SKM-1 (cell line): ENCODE measurements around the gene NRXN2.
"Not testable (repeated sequence)": the region's sequence is repeated elsewhere in the genome, so short reads cannot be mapped to it uniquely, and the experiment has no call there.

Experiments
- DNase-seq: peaks from one replicate; lab custom pipeline; 2025; ENCODE audit not compliant: unreplicated experiment; lab: John Stamatoyannopoulos, UW

NRXN2 gene

DNA sequence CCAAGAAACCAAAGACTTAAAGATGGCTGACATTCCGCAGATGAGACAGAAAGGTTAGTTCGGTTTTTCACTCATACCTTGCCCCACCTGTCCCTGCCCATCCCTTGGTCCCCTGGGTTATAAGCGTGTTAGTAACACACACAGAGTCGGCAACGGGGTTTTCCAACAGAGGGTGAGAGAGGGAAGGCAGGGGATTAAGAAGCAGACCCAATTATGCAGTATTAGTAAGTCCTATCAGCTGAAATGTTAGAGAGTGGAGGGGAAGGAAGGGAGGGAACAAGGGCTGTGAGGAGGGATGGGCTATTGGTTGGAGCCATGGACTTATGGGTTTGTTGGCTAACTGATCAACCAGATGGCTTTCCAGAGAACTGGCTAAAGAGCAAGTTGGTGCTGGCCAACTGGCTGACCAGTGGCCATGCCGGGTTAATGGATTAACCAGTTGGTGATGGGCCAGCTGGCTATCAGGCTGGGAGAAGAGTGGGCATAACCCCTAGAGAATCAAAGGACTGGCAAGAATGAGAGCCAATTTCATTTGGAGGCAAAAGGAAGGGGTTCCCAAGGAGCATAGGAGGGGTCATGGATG lies 45.5 kb downstream of the NRXN2 start:
- no peak for DNase-seq

DNA sequence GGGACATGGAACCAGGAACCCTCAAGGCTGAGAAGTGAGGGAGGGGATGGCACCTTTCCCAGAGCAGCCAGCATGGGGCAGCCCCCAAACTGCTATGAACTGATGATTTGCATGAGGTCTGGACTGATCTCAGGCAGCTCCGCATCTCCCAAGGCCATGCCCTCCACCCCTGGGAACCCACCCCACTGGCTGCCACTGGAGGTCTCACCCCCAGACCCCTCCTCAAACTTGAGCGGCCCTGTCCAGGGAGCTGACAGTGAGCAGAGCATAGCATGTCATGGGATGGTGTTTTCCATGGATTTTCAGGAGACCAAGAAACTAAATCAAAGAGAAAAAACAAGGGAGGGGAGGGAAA lies 46.8 kb downstream of the NRXN2 start:
- no peak for DNase-seq

DNA sequence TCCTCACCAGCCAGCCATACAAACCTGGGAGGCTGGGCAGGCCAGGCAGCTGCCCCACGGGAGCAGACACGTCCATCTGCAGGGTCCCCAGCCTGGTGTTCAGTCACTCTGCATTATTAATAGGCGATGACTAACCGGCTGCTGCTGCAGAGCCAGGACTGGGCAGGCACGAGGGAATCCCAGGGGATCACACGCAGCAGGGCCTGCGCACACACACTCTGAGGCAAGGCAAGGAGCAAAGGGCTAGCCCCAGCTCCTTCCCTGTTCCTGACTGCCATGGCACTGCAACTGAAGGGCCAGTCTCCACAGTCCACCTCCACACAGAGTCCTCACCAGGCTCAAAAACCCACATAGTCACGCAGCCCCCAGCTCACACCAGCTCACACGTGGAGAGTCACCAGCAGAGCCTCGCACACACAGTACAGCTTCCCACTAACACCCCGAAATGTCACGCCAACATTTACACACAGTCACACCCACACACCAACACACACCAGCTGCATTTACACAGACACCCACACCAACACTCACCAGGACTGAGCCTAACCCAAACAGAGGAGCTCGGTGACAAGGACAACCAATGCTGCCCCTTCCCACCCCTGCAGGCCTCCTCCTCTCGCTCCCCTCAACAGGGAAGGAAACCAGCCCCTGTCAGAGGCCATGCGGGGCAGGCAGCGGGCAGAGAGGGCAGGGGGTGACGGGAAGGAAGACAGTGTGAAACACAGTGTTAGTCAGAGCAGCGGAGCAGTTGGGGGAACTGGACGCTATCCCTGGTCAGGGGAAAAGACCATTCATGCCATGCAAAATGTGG lies 47.3 kb downstream of the NRXN2 start:
- DNase-seq = no peak

DNA sequence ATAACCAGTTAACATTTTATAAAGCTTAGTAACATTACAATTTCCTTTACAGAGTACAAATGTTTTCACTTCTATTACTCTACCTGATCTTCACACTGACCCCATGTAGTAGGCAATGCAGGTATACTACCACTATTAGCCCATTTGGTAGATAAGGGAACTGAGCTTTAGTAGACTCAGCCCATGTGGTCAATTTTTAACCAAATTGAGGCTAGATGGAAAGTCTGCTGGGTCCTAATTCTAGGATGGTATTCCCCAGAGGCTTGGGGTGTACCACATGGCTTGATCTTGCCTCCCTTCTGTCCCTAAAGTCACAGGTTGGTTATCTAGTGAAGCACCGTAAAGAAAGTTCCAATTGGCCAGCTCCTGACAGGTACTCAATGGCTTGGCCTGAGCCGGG lies 48.2 kb downstream of the NRXN2 start:
- DNase-seq = no peak

DNA sequence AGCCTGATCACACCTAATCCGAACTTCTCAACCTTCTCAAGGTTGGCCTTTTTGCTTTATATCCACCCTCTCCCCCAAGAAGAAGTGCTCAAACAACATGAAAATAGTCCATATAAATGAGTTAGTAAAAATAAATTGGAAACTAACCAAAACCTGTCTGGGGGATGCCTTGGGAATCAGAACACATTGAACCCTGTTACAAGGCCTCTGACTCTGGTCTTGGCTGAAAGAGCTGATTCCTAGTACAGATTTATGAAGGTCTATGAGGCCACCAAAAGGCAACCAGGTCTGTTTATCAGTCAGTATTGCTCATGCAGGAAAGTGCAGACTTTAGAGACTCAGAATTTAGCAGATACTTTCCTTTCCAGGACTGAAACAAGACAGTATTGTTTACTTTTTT lies 49.7 kb downstream of the NRXN2 start:
- DNase-seq = no peak

DNA sequence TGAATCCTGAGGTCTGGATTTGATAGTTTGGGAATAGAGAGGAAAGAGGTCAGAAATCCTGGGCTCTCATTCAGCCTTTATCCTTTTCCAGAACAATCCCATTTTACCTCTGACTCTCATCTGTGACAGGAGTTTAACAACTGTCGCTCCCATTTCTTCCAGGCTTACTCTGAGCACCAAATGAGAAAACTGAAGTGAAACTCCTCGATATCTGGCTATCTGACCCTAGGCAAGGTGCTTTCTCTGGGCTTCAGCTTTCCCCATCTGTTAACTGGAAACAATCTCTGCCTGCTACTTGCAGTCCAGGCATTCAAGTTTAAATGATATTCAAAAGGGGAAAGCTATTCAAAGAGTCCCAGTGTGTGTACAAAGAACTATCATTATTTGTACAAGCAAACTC lies 50.1 kb downstream of the NRXN2 start:
- no peak for DNase-seq

DNA sequence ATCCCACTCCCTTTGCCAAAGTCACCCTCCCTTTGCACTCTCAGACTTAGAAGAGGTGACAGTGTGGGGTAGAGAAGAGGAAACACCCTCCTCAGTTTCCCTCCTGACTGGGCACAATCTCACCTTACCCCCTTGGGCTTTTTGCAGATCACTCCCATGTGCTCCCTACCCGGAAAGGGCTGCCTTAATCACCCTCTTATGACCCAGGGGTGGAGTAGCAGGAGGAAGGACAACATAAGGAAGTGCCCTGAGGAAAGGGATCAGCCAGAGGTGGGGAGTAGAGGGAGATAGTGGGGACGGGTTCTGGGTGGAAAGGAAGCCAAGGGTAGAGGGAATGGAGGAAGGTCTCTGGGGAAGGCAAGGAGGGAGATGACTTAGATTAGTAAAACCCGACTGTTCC lies 52.0 kb downstream of the NRXN2 start:
- no peak for DNase-seq

DNA sequence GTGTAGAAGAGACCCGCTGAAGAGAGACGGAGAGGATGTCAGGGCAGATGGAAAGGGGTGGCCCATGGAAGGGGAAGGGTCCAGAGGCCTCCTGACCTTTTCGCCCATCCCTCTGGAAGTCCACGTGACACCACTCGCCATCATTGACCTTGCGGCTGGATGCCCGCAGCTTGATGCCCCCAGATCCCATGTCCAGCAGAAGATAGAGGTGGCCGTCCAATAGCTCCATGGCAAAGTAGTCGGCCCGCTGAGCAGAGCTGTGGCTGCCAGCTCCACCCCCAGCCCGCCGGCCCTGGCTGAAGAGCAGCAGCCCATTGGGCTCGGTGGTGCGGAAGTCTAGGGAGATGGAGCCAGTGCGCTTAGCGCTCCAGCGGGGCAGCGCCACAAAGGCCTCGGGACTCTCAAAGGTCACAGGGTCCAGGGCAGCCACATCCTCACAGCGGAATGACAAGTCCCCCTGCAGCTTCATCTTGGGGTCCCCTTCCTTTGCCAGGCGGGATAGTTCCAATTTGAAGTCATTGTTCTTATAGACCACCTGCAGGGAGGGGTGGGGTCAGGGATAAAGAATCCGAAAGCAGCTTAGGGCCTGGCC lies 55.7 kb downstream of the NRXN2 start:
- DNase-seq = no peak

DNA sequence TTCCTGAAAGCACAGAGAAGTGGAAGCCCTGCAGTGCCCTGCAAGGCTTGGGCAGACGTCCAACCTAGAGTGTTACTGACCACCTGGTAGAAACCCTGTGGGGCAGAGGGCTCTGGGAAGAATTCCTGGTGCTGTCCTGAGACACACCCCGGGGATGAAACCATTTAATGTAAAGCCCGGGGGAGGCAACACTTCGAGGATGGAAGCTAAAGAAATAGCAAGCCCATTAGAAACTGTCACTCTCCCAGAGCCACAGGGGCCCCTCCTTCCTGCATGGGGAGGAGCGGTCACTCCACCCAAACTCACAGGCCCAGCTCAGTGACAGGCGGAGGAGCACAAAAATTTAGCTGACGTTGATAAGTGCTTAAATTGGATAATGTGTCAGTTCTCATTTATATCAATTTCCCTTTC lies 57.6 kb downstream of the NRXN2 start:
- DNase-seq = no peak

DNA sequence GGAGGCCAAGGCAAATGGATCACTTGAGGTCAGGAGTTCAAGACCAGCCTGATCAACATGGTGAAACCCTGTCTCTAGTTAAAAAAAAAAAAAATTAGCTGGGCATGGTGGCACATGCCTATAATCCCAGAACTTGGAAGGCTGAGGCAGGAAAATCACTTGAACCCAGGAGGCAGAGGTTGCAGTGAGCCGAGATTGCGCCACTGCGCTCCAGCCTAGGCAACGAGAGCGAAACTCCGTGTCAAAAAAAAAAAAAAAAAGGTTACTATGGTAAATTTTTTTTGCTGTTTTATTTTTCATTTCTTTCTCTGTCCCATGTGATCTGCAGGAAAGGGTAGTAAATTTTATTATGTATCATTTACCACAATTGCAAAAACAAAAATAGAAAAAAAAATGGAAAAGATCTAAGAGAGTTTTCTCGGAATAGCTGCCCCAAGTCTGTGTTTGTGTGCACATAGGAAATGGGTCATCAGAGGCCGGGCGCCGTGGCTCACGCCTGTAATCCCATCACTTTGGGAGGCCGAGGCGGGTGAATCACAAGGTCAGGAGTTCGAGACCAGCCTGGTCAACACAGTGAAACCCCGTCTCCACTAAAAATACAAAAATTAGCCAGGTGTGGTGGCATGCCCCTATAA lies 58.6 kb downstream of the NRXN2 start:
- DNase-seq = not testable (repeated sequence)

DNA sequence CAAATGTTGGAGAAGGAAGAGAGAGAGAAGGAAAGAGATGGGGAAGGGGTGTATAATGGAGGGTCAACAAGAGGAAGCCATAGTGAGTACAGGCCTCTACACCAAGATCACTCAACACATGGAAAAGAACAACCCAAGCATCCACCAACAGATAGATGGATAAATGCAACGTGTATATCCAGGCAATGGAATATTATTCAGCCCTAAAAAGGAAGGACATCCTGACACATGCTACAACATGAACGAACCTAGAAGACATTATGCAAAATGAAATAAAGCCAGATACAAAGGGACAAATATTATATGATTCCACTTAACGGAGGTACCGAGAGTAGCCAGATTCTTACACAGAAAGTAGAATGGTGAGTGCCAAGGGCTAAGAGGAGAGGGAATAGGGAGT lies 59.3 kb downstream of the NRXN2 start:
- no peak for DNase-seq

DNA sequence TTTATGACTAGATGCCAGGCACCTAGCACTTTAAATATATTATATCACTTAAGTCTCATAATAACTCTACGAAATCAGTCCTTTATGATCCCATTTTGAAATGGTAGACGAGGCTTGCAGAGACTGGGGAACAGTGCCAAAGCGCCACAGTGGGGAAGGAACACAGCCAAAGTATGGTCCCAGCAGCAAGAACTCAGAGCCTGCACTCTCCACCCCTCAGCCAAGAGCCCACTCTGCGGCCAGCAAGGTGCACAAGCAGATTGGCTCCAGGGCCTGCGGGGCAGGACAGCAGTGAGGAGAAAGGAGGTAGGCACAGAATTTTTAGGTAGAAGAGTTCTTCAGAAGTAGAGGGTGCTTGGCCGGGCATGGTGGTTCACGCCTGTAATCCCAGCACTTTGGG lies 61.4 kb downstream of the NRXN2 start:
- no peak for DNase-seq

DNA sequence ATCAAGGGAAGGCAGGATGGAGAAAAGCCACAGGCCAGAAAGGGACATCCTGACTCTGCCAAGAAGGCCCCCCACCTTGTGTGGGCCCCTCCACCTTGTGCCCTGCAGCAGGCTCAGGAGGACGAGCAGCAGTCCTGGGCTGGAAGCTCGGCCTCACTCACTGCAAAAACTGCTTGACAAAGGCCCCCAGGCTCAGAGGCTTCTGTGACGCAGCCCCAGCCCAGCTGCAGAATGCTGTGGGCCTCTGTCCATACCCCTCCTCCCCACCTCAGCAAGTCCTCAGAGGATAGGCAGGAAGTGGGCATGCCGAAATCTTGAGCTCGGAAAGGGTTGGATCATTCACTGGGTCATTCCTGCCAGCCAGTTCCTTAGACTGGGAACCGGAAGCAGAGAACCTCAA lies 61.9 kb downstream of the NRXN2 start:
- DNase-seq = no peak

DNA sequence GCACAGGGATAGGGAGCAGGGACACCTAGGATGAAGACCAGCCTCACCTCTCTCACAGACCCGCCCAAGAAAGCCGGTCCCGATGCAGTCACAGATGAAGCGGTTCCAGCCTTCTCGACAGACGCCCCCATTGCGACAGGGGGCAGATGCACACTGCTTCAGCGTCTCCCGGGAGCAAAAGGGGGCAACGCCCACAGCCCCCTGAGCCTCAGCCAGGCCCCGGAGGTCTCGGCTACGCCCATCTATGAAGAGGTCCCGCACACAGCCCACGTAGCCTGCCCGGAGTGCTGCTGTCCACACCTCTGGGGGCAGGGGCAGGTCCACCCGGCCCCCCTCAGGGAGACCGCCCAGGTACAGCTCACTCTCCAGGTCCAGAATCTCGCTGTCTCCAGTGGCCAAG lies 62.3 kb downstream of the NRXN2 start:
- no peak for DNase-seq

DNA sequence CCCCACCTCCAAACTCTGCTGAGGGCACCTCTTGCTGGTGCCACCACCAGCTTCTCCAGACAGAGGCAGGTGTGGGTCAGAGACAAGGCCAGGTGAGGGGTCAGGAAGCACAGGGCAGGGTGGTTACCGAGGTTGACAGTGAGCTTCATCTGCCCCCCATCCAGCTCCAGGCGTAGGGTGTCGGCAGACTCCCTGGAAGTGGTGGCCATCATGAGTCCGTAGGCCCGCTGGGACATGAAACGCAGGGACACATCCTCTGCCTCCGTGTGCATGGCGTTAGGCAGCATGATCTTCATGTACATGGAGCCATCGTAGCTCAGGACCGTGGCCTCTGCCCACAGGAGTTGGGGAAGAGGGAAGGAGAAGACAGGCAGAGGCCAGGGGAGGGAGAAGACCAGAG lies 62.8 kb downstream of the NRXN2 start:
- no peak for DNase-seq

DNA sequence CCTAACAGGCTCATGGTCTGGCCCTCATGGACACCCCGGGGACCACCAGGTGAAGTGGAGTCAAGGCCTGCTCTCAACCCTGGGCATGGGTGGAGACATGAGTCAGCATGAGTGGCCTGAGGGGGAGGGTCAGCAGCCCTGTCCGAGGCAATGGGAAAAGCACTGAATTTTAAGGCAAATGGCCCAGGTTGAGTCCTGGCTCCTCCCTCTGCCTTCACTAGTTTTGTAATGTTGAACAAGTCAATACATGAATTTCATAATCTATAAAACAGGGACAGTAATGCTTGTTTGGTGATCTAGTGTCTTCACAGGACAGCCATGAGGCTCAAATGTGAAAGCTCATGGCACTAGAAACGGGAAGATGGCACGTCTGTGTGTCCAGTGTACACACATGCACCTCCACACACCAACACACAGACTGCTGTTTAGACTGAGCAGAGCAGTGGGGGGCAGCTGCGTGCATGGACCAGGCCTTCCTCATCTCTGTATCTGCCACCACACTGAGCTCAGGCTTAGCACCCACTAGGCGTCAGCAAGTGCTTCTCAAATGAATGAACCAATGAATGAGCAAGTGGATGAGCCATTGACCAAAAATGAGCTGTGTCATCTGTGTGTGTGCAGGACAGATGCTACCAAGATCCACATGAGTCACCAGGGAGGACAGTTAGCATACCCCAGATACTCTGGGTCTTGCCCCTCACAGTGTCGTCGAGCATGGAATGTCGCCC lies 63.4 kb downstream of the NRXN2 start:
- DNase-seq = no peak

DNA sequence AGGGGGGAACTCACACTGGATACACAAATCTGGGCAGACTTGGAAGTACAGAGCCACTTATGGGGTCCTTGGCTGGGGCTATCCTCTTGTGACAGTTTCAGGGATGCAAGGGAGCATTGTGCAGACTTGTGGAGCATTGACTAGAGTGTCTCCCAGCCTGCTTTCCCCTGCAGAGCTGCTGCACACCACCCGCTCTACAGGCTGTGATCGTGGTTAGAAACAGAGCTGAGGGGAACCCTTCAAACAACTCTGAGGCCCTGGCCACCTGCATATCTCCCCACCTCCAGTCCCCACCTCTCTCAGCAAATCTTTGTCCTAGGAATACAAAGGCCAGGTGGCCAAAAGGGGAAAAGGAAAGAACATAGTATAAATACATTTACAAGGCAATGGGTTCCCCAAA lies 64.7 kb downstream of the NRXN2 start:
- DNase-seq = no peak

DNA sequence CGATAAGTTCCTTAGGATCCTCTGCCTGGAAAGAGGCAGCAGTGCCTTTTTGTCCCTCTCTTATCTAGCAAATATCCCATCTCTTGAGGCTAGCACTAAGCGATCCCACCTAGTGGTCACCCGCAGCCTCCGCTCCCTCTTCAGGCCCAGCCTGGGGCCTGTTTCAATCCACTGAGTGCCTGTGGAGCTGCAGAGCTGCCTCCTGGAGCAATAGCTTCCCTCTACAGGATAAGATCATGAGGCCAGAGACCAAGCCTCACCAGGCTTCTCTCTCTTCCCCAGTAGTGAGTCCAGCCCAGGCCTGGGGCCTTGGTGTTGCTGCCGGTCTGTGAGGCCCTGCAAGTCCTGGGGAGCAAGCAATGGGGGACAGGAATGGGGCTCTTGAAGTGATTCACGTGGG lies 66.1 kb downstream of the NRXN2 start:
- no peak for DNase-seq

DNA sequence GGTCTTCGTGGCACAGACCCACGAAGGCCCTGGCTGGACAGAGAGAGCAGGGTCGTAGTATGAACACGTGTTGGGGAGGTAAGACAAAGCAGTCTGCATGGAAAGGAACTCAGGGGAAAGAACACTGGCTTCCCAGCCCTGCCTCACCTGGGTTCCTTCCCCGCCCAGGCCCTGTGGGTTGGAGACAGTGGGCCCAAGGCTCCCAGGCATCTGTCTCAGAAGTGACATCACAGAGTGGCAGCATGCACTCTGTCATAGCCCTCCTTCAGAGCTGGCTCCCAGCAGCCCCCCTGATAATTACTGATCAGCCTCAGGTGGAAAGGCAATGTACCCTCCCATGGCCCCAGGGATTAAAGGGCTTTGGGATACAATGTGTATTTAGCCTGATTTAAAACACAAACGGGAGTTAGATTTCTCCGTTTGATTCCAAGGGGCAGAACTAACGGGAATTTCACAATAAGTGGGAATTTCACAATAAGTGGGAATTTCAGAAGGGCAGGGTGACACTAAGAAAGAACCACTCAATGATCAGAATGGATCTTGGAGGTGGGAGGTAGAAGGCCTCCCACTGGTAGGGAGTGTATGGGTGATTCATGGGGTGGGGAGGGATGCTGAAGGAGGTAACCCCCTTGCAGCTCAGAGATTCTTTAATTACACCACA lies 66.9 kb downstream of the NRXN2 start:
- DNase-seq = no peak

DNA sequence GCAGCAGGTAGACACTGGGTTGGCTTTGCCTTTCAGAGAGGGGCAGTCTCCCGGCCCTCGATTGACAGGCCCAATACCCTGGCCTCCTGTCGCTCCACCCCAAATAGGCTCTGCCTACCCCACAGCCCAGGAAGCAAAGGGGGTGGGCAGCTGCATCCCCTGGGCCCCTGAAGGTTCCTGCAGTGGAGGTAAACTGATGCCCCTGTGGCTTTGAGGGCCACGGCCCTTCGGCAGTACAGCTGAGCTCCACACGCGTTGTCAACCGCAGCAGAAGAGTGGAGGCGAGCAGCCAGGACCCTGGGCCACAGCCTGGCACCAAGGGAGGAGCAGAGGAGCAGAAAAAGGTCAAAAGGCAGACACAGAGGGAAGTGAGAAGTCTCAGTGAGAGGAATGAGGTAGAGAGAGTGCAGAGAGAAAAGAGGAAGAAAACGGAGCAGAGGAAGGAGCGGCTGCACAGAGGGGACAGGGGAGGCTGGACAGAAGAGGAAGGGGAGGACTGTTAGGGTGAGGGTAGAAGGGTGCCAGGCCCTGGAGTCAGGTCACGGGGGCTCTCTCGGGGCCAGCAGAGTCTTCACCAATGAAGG lies 67.9 kb downstream of the NRXN2 start:
- peak; percentile 94 for DNase-seq

DNA sequence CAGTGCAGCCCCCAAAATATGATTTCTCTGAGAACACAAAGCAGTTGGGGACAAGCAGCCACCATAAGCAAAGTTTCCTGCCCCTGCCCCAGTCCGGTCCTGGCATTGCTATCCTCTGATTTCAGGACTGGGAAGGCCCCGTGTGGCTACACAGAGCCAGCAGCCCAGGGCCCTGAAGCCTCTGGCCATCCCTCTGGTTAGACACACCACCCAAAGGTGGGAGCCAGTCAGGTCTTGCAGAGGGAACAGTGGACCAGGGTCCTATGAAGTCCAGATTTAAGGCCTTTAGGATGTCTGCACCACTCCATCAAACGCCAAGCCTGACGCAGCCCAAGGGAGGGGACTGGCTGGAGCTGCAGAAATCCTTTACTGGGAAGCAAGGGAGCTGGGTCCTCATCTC lies 68.6 kb downstream of the NRXN2 start:
- DNase-seq = no peak
